HCT116 (cell line): ENCODE data around the gene AXIN1. TPM values are rescaled to one million over a fixed set of nuclear protein-coding genes. Genes with fewer than 3 reads are reported as not detected.
"Not testable (repeated sequence)": the region's sequence is repeated elsewhere in the genome, so short reads cannot be mapped to it uniquely, and the experiment has no call there.

Experiments used
- ATAC-seq: fragments of 200-7000 bp; cut with Tn5 transposase; 2 replicates; pipeline ENCODE4 v1.9.1; 2020; ENCODE audit warnings: mild to moderate bottlenecking, moderate library complexity
- BruUV-seq: library from RNA; stranded (reverse); fragments of 400-500 nt; replicated peaks from 2 replicates; lab custom pipeline; 2021; lab: Mats Ljungman, UMichigan
- CTCF ChIA-PET: fragments of 300-600 bp; sonication (Branson Sonifier 250); formaldehyde crosslinking; loops from one replicate; lab custom pipeline; 2021; ENCODE audit warnings: antibody characterized with exemption; lab: Charles Lee
- POLR2A ChIA-PET: fragments of 300-600, 350-600 bp; sonication (Branson Sonifier 250); formaldehyde crosslinking; loops from one replicate; lab custom pipeline; 2021; ENCODE audit warnings: antibody characterized with exemption; lab: Charles Lee
- RAD21 ChIA-PET, 2 experiments: fragments of 300-600 bp; sonication (Branson Sonifier 250); formaldehyde crosslinking; loops; one replicate each; lab custom pipeline; 2023; ENCODE audit warnings: low total read pairs in 2 of 2; ENCODE audit not compliant: uncharacterized antibody in 2 of 2, unreplicated experiment in 2 of 2, low non-redundant PET in 1 of 2; lab: Charles Lee
- DNase-seq: peaks from one replicate; pipeline ENCODE4 v3.0.0-alpha.2; 2010; ENCODE audit warnings: low read depth, low spot score
- H2AFZ ChIP-seq: fragments of 200-600 bp; shearing (Covaris generic), sonication (generic); 2 replicates; pipeline ENCODE4 v1.6.1; 2017; ENCODE audit warnings: low read depth, mixed run types, mixed read lengths, antibody characterized with exemption, low read length; ENCODE audit not compliant: poor library complexity, severe bottlenecking
- H3K27ac ChIP-seq: 2 replicates; pipeline ENCODE4 v1.5.1; 2012; ENCODE audit warnings: low read depth, low read length
- H3K27me3 ChIP-seq: fragments of 200-600 bp; sonication (generic); 2 replicates; pipeline ENCODE4 v1.6.1; 2016; ENCODE audit warnings: mixed run types, low read length, mixed read lengths; ENCODE audit not compliant: insufficient read depth
- H3K36me3 ChIP-seq, 2 experiments: fragments of 200-500 bp in 1 of 2; fragments of 200-600 bp in 1 of 2; sonication (Bioruptor generic) in 1 of 2; sonication (generic) in 1 of 2; 2 replicates each; pipeline versions ENCODE4 v1.5.1 to v1.6.1; 2014 to 2016; ENCODE audit warnings: low read length in 2 of 2, inconsistent platforms in 1 of 2, mixed read lengths in 1 of 2, mixed run types in 1 of 2; ENCODE audit not compliant: insufficient read depth in 2 of 2, control insufficient read depth in 1 of 2
- H3K4me1 ChIP-seq, 2 experiments: fragments of 200-600 bp in 1 of 2; sonication (generic) in 1 of 2; 2 replicates each; pipeline versions ENCODE4 v1.5.1 to v1.6.1; 2012 to 2017; ENCODE audit warnings: low read length in 2 of 2, inconsistent platforms in 1 of 2, mild to moderate bottlenecking in 1 of 2, mixed read lengths in 1 of 2, mixed run types in 1 of 2, moderate library complexity in 1 of 2; ENCODE audit not compliant: insufficient read depth in 2 of 2, control insufficient read depth in 1 of 2
- H3K4me2 ChIP-seq: fragments of 200-600 bp; sonication (generic); 2 replicates; pipeline ENCODE4 v1.6.1; 2017; ENCODE audit warnings: mixed run types, low read length, mixed read lengths
- H3K4me3 ChIP-seq, 2 experiments: fragments of 200-600 bp in 1 of 2; sonication (generic) in 1 of 2; replicated peaks in 1 of 2; 2 replicates each; pipeline ENCODE4 v1.5.1; 2011 to 2016; ENCODE audit warnings: low read length in 2 of 2, control low read depth in 1 of 2, low read depth in 1 of 2, mild to moderate bottlenecking in 1 of 2, mixed read lengths in 1 of 2, mixed run types in 1 of 2
- H3K79me2 ChIP-seq: fragments of 200-600 bp; sonication (generic); 2 replicates; pipeline ENCODE4 v1.6.1; 2017; ENCODE audit warnings: mild to moderate bottlenecking, mixed run types, low read length, moderate library complexity, mixed read lengths; ENCODE audit not compliant: insufficient read depth
- H3K9ac ChIP-seq: fragments of 200-600 bp; sonication (generic); 2 replicates; pipeline ENCODE4 v1.6.1; 2016; ENCODE audit warnings: low read length, mixed read lengths
- H3K9me2 ChIP-seq: fragments of 200-600 bp; sonication (generic), shearing (Covaris generic); 2 replicates; pipeline ENCODE4 v1.6.1; 2017; ENCODE audit warnings: mixed run types, mild to moderate bottlenecking, moderate library complexity; ENCODE audit not compliant: insufficient read depth
- H3K9me3 ChIP-seq, 2 experiments: fragments of 200-500 bp in 1 of 2; fragments of 200-600 bp in 1 of 2; sonication (Bioruptor generic) in 1 of 2; sonication (generic) in 1 of 2; 2 replicates each; pipeline ENCODE4 v1.6.1; 2014 to 2017; ENCODE audit warnings: low read length in 2 of 2, mixed read lengths in 2 of 2, inconsistent platforms in 1 of 2, low read depth in 1 of 2, mild to moderate bottlenecking in 1 of 2, mixed run types in 1 of 2, moderate library complexity in 1 of 2; ENCODE audit not compliant: control insufficient read depth in 1 of 2, insufficient read depth in 1 of 2
- H4K20me1 ChIP-seq: fragments of 200-600 bp; sonication (generic), shearing (Covaris generic); 2 replicates; pipeline ENCODE4 v1.6.1; 2017; ENCODE audit warnings: mixed run types, mild to moderate bottlenecking, moderate library complexity; ENCODE audit not compliant: insufficient read depth
- intact Hi-C: fragments of 100-400 bp; cut with micrococcal nuclease; formaldehyde crosslinking; loops from 2 replicates; pipeline ENCODE4 v1.10.0; 2022
- total RNA-seq: library from RNA; stranded (reverse); gene quantifications from one replicate; pipeline ENCODE4 v1.2.1, GENCODE V29; 2021; ENCODE audit not compliant: unreplicated experiment

Gene AXIN1
- total RNA-seq, 1 experiment from 2014 or later = 20.2 TPM

DNA sequence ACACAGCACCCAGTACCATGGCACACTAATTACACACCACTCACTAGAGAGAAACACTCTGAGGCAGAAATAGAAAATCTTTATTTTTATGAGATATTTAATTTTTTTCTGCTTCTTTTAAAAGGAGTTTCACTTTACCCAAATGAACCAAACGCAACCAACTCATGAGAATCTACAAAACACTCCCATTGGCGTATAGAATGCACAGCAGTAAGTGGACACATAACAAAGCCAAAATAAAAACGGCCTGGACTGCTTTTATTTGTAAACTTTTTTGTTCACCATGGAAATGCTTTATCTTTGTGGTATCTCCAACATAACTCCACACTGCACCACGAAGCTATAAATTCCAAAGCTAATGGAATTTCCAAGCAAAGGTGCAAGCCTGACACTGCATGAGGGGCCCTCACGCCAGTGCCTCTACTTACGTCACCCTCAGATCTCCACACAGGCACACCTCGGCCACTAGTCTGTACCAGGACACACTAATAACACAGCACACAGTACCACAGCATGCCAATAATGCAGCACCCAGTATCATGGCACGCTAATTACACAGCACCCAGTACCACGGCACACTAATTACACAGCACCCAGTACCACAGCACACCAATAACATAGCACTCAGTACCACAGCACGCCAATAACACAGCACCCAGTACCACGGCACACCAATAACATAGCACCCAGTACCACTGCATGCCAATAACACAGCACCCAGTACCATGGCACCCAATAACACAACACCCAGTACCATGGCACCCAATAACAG, 17.5 kb downstream of the AXIN1 start:
- H3K79me2 ChIP-seq = peaks cover 68% of the 10 kb centered on the region
- POLR2A ChIA-PET, H3K9me2 ChIP-seq, intact Hi-C loops, ATAC-seq, H3K4me3 ChIP-seq, H3K9me3 ChIP-seq, H4K20me1 ChIP-seq, H3K4me1 ChIP-seq, H2AFZ ChIP-seq, DNase-seq, H3K9ac ChIP-seq, H3K27me3 ChIP-seq, H3K4me2 ChIP-seq, CTCF ChIA-PET, BruUV-seq, H3K36me3 ChIP-seq, H3K27ac ChIP-seq: not testable (repeated sequence)
- RAD21 ChIA-PET = interaction anchor here in 1 of 2 experiments (0.7 kb wide), 1 partner anchor 102 kb away, joined by 4 read pairs; no protein-coding TSS in a partner anchor

DNA sequence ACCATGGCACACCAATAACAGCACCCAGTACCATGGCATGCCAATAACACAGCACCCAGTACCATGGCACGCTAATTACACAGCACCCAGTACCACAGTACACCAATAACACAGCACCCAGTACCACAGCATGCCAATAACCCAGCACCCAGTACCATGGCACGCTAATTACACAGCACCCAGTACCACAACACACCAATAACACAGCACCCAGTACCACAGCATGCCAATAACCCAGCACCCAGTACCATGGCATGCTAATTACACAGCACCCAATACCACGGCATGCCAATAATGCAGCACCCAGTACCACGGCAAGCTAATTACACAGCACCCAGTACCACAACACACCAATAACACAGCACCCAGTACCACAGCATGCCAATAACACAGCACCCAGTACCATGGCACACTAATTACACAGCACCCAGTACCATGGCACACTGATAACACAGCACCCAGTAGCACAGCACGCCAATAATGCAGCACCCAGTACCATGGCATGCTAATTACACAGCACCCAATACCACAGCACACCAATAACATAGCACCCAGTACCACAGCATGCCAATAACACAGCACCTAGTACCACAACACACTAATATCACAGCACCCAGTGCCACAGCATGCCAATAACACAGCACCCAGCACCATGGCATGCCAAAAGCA, 18.2 kb downstream of the AXIN1 start:
- peaks cover 63% of the 10 kb centered on the region for H3K79me2 ChIP-seq
- POLR2A ChIA-PET, RAD21 ChIA-PET, BruUV-seq, DNase-seq, H3K4me1 ChIP-seq, H3K9ac ChIP-seq, H3K9me3 ChIP-seq, H3K4me3 ChIP-seq, H3K36me3 ChIP-seq, H3K27ac ChIP-seq, H3K4me2 ChIP-seq, H3K27me3 ChIP-seq, intact Hi-C loops, H3K9me2 ChIP-seq, H4K20me1 ChIP-seq, H2AFZ ChIP-seq, ATAC-seq, CTCF ChIA-PET: not testable (repeated sequence)
